ENCODE measurements around the gene CHD5.

Gene CHD5

GRCh38 chr1:6134206-6134605 is 45.9 kb downstream of the CHD5 start:
- no peak for TF ChIP-seq CTCF (IDR thresholded peaks at IDR 0.05; ENCODE audit: insufficient read depth, low read depth, low read length, missing control alignments)
- H3K4me3 ChIP-seq (ENCODE audit: low read depth, low read length): no peak overlapping the region
- no peak for DNase-seq (ENCODE audit: low read depth)

GRCh38 chr1:6133146-6133895 is 46.8 kb downstream of the CHD5 start:
- no peak for DNase-seq (ENCODE audit: low read depth)
- no peak for TF ChIP-seq CTCF (IDR thresholded peaks at IDR 0.05; ENCODE audit: insufficient read depth, low read depth, low read length, missing control alignments)
- no peak overlapping the region for H3K4me3 ChIP-seq (ENCODE audit: low read depth, low read length)

- no peak overlapping the region for H3K4me3 ChIP-seq (ENCODE audit: low read depth, low read length)
- no peak for TF ChIP-seq CTCF (IDR thresholded peaks at IDR 0.05; ENCODE audit: insufficient read depth, low read depth, low read length, missing control alignments)
- no peak for DNase-seq (ENCODE audit: low read depth)
Observed at GRCh38 chr1:6131561-6131960, 48.6 kb downstream of the CHD5 start.

GRCh38 chr1:6130596-6130995 is 49.5 kb downstream of the CHD5 start:
- H3K4me3 ChIP-seq (ENCODE audit: low read depth, low read length): no peak overlapping the region
- TF ChIP-seq CTCF (IDR thresholded peaks at IDR 0.05; ENCODE audit: insufficient read depth, low read depth, low read length, missing control alignments): no peak
- no peak for DNase-seq (ENCODE audit: low read depth)

- no peak for TF ChIP-seq CTCF (IDR thresholded peaks at IDR 0.05; ENCODE audit: insufficient read depth, low read depth, low read length, missing control alignments)
- no peak for DNase-seq (ENCODE audit: low read depth)
Observed at GRCh38 chr1:6130036-6130435, 50.1 kb downstream of the CHD5 start.

GRCh38 chr1:6129313-6129712 is 50.8 kb downstream of the CHD5 start:
- no peak for DNase-seq (ENCODE audit: low read depth)
- H3K4me3 ChIP-seq (ENCODE audit: low read depth, low read length): no peak overlapping the region
- TF ChIP-seq CTCF (IDR thresholded peaks at IDR 0.05; ENCODE audit: insufficient read depth, low read depth, low read length, missing control alignments): no peak

More at GRCh38 chr1:6130036-6130435, 50.1 kb downstream of the CHD5 start:
- H3K4me3 ChIP-seq (ENCODE audit: low read depth, low read length): no peak overlapping the region
